ENCODE data around the gene SNN.

DNA sequence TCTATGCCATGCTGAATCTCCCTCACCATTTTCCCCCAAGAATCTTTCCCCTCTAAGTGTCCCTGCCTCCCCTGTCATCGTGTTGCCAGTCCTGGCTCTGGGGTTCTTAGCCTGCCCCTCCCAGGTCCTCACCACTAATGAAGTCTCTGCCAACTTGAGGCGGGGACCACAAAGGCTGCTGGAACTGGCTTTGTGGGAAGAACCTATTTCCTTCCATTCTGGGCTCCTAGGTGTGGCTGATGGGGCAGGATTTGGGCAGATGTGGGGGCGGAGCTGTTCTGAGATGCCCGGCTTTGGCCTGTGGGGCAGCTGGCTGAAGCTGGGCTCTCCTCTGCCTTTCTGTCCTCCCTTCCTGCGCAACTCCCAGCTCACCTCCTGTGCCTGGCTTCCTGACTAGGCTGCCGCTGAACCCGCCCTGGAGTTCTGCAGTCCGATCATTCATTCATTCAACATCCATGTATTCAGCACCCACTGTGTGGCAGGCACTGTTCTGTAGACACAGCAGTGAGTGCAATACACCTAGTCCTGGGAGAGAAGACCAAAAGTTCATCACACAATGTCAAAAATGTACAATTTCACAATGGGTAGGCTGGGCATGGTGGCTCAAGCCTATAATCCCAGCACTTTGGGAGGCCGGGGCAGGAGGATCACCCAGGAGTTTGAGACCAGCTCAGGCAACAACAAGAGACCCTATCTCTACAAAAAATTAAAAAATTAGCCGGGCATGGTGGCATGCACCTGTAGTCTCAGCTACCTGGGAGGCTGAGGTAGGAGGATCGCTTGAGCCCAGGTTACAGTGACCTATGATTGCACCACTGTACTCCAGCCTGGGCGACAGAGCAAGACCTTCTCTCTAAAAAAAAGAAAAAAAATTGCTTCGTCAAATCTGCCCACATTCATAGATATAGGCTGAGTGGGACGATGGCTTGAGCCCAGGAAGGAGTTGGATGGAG is 1.9 kb upstream of the SNN start:
- TF ChIP-seq, protein P1, sequence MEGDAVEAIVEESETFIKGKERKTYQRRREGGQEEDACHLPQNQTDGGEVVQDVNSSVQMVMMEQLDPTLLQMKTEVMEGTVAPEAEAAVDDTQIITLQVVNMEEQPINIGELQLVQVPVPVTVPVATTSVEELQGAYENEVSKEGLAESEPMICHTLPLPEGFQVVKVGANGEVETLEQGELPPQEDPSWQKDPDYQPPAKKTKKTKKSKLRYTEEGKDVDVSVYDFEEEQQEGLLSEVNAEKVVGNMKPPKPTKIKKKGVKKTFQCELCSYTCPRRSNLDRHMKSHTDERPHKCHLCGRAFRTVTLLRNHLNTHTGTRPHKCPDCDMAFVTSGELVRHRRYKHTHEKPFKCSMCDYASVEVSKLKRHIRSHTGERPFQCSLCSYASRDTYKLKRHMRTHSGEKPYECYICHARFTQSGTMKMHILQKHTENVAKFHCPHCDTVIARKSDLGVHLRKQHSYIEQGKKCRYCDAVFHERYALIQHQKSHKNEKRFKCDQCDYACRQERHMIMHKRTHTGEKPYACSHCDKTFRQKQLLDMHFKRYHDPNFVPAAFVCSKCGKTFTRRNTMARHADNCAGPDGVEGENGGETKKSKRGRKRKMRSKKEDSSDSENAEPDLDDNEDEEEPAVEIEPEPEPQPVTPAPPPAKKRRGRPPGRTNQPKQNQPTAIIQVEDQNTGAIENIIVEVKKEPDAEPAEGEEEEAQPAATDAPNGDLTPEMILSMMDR (IDR thresholded peaks at IDR 0.05): no peak
- TF ChIP-seq EP300 (IDR thresholded peaks at IDR 0.05): no peak

Measured in ovary (tissue), 3 donors.